K562 (cell line): ENCODE results near the gene ANO7. TPM values are rescaled to one million over a fixed set of nuclear protein-coding genes. Genes with fewer than 3 reads are reported as not detected.

ENCODE experiments used
- ATAC-seq: fragments of 200-7000 bp; cut with Tn5 transposase; 3 replicates; pipeline ENCODE4 v1.9.1; 2020; ENCODE audit warnings: moderate library complexity
- BruUV-seq: library from RNA; stranded (reverse); fragments of 400-500 nt; replicated peaks from 2 replicates; lab custom pipeline; 2021; lab: Mats Ljungman, UMichigan
- CTCF ChIA-PET: fragments of 300-600 bp; formaldehyde crosslinking; extraction: SDS; loops from one replicate; lab custom pipeline; 2021; ENCODE audit warnings: low intra/inter-chr PET ratio; lab: Yijun Ruan, JAX
- POLR2A ChIA-PET: fragments of 300-600, 350-650 bp; sonication (Branson Sonifier 250); formaldehyde crosslinking; extraction: SDS; loops from one replicate; lab custom pipeline; 2021; ENCODE audit warnings: antibody characterized with exemption, inconsistent platforms; lab: Yijun Ruan, JAX
- DNase-seq, 4 experiments: peaks; one replicate each; pipeline versions ENCODE4 v3.0.0 to v3.0.0-alpha.2; 2011 to 2018; ENCODE audit warnings: low spot score in 3 of 4, mixed read lengths in 3 of 4; ENCODE audit errors: extremely low read depth in 1 of 4
- FAIRE-seq: peaks from 2 replicates; lab custom pipeline; 2011; peaks lifted over from hg19 to GRCh38; lab: Jason Lieb, UNC
- H2AFZ ChIP-seq: 2 replicates; pipeline ENCODE4 v1.6.0; 2011; ENCODE audit warnings: low read depth, low read length, control low read depth, inconsistent platforms
- H3K27ac ChIP-seq: fragments of 200-600 bp; 3 replicates; pipeline ENCODE4 v1.8.0; 2011; ENCODE audit warnings: low read depth, mild to moderate bottlenecking, control low read depth, inconsistent platforms, low read length, moderate library complexity, mixed read lengths; ENCODE audit errors: extremely low read depth
- H3K27me3 ChIP-seq, 2 experiments: fragments of 300-600 bp in 1 of 2; 2 replicates in 1 of 2; 3 replicates in 1 of 2; pipeline versions ENCODE4 v1.6.0 to v1.8.0; 2011; ENCODE audit warnings: inconsistent platforms in 2 of 2, low read length in 2 of 2, mild to moderate bottlenecking in 1 of 2, mixed read lengths in 1 of 2, moderate library complexity in 1 of 2; ENCODE audit not compliant: control insufficient read depth in 2 of 2, insufficient read depth in 2 of 2
- H3K36me3 ChIP-seq: fragments of 300-600 bp; 3 replicates; pipeline ENCODE4 v1.8.0; 2011; ENCODE audit warnings: mild to moderate bottlenecking, low read length, inconsistent platforms; ENCODE audit not compliant: control insufficient read depth, insufficient read depth
- H3K4me1 ChIP-seq, 2 experiments: fragments of 200-600 bp in 1 of 2; replicated peaks in 1 of 2; 2 replicates in 1 of 2; 3 replicates in 1 of 2; pipeline versions ENCODE4 v1.5.1 to v1.8.0; 2011; ENCODE audit warnings: inconsistent platforms in 2 of 2, low read length in 2 of 2, mild to moderate bottlenecking in 1 of 2, mixed read lengths in 1 of 2, moderate library complexity in 1 of 2; ENCODE audit not compliant: control insufficient read depth in 2 of 2, insufficient read depth in 2 of 2
- H3K4me2 ChIP-seq: 2 replicates; pipeline ENCODE4 v1.6.1; 2011; ENCODE audit warnings: low read length, control low read depth, inconsistent platforms, mixed read lengths; ENCODE audit not compliant: insufficient read depth
- H3K4me3 ChIP-seq: fragments of 200-600 bp; sonication (generic), shearing (Covaris generic); 2 replicates; pipeline ENCODE4 v1.5.1; 2016; ENCODE audit warnings: control low read depth, inconsistent platforms
- H3K79me2 ChIP-seq: fragments of 200-600 bp; 3 replicates; pipeline ENCODE4 v1.8.0; 2011; ENCODE audit warnings: low read length, inconsistent platforms; ENCODE audit not compliant: control insufficient read depth, insufficient read depth
- H3K9ac ChIP-seq, 2 experiments: 2 replicates each; pipeline versions ENCODE4 v1.6.0 to v1.6.1; 2011; ENCODE audit warnings: low read depth in 2 of 2, low read length in 2 of 2, control low read depth in 1 of 2, inconsistent platforms in 1 of 2, mild to moderate bottlenecking in 1 of 2, mixed read lengths in 1 of 2; ENCODE audit not compliant: insufficient read depth in 1 of 2
- H3K9me1 ChIP-seq: one replicate; pipeline ENCODE4 v1.6.0; 2011; ENCODE audit warnings: inconsistent platforms, mild to moderate bottlenecking, low read length, moderate library complexity; ENCODE audit not compliant: control insufficient read depth, insufficient read depth
- H3K9me3 ChIP-seq: replicated peaks from 2 replicates; pipeline ENCODE4 v1.5.1; 2011; ENCODE audit warnings: low read depth, low read length, inconsistent platforms; ENCODE audit not compliant: control insufficient read depth, insufficient read depth
- H4K20me1 ChIP-seq: replicated peaks from 2 replicates; pipeline ENCODE4 v1.6.1; 2011; ENCODE audit warnings: low read length, inconsistent platforms, mixed read lengths; ENCODE audit not compliant: control insufficient read depth, insufficient read depth
- KAT7 ChIP-seq: sonication (generic); formaldehyde crosslinking; IDR thresholded peaks from 2 replicates; pipeline ENCODE4 v1.8.0; 2022; ENCODE audit warnings: missing genetic modification reagents, mild to moderate bottlenecking, borderline replicate concordance
- NFYB ChIP-seq: IDR thresholded peaks from 2 replicates; pipeline ENCODE4 v1.6.1; 2011; ENCODE audit warnings: mild to moderate bottlenecking, moderate library complexity; ENCODE audit not compliant: insufficient read length; ENCODE audit errors: extremely low read depth
- TCF15 ChIP-seq: fragments of 250-450 bp; sonication (Bioruptor Pico); IDR thresholded peaks from 2 replicates; pipeline ENCODE4 v1.8.0; 2022; ENCODE audit warnings: moderate library complexity, mild to moderate bottlenecking, inconsistent platforms
- ZFP1 ChIP-seq: fragments of 450-650 bp; formaldehyde crosslinking; IDR thresholded peaks from 2 replicates; pipeline ENCODE4 v1.4.0; 2020; ENCODE audit warnings: mild to moderate bottlenecking, mixed read lengths
- WGBS: fragments of 100-300 bp; shearing (Covaris generic); methylation state at CpG from one replicate; pipeline ENCODE4 v1.1.6; 2016; ENCODE audit warnings: low coverage, mixed read lengths; ENCODE audit not compliant: insufficient coverage; ENCODE audit errors: missing lambda C conversion rate; 5-methylcytosine and 5-hydroxymethylcytosine counted together
- in situ Hi-C: fragments of 300-500 bp; cut with MboI; formaldehyde crosslinking; loops from 4 replicates; pipeline ENCODE4 v1.15.0; 2018; ENCODE audit warnings: inconsistent platforms, mixed read lengths
- intact Hi-C: fragments of 100-400 bp; cut with micrococcal nuclease; formaldehyde crosslinking; loops from 2 replicates; pipeline ENCODE4 v1.14.2; 2022
- polyA plus RNA-seq, 8 experiments: library from polyadenylated mRNA; depleted of rRNA in 4 of 8; stranded (reverse) in 5 of 8; unstranded in 3 of 8; fragments of >200 nt; fragmentation: Nextera tagmentation in 2 of 8; fragmentation: Illumina TruSeq in 1 of 8; extraction: Ambion mirVana in 2 of 8; extraction: Trizol in 1 of 8; gene quantifications; 2 replicates each; pipeline versions ENCODE4 v1.2.1 to v1.2.3, GENCODE V29; 2011 to 2014; ENCODE audit warnings: inconsistent platforms in 1 of 8, missing spikeins in 1 of 8
- total RNA-seq, 7 experiments: library from RNA; depleted of rRNA in 6 of 7; stranded (reverse); fragments of >200 nt in 6 of 7; fragmentation: Illumina TruSeq in 2 of 7; extraction: Trizol in 2 of 7; gene quantifications; 2 replicates each; pipeline versions ENCODE4 v1.2.1 to v1.2.3, GENCODE V29; 2011 to 2021; ENCODE audit warnings: low replicate concordance in 1 of 7

ANO7 gene
- total and polyA plus RNA-seq, 9 of the 15 experiments (the other 6 are each of a cell fraction or from before 2014, with no cell fraction given): 0.28 to 5.1 (median 1.1) TPM

- Histone ChIP-seq H3K9me1 (no peaks in the 10 kb centered on the region), H3K4me3 (no peak overlapping the region)
- 86% methylated on average over 3 of the region's 5 CpGs for WGBS
- CTCF ChIA-PET: no interaction called here
- TF ChIP-seq TCF15 (CRISPR knock-in tag) (no peak), NFYB (peak; percentile 17), KAT7 (CRISPR knock-in tag) (no peak), ZFP1 (no peak)
- TF ChIP-seq, all 486 proteins: peak for 1
- no peak overlapping the region for H3K27ac ChIP-seq
- H3K4me2 ChIP-seq: no peak overlapping the region
- no peaks in the 10 kb centered on the region for H3K27me3 ChIP-seq
- H3K9me3 ChIP-seq: no peaks in the 10 kb centered on the region
- in situ Hi-C loops (no loop called here), intact Hi-C loops (no loop called here)
- no peak overlapping the region for H3K9ac ChIP-seq
- H3K79me2 ChIP-seq: peaks cover 95% of the 10 kb centered on the region
- ATAC-seq: no peak; the same call in 2 of the 3 replicates
- H3K4me1 ChIP-seq: peaks cover 0 to 18% of the 10 kb centered on the region in 2 experiments; a peak in 4 of 5 replicates
- POLR2A ChIA-PET: no interaction called here
- peaks cover 20% of the 10 kb centered on the region; the same call in 1 of the 3 replicates for H3K36me3 ChIP-seq
- no peak for FAIRE-seq
- no peak overlapping the region for H2AFZ ChIP-seq
- H4K20me1 ChIP-seq: peaks cover 18% of the 10 kb centered on the region
- DNase-seq: no peak
- BruUV-seq: no TSS peak
Observed at GRCh38 chr2:241274127-241274526, 85.7 kb downstream of the ANO7 start.

Other genes starting within 250 kb of the ANO7 start
- gene SNED1, start 190.1 kb upstream of the ANO7 start, total RNA-seq (2014; rRNA removed): not detected in 2 replicates
- not detected in 2 replicates for gene SNED1, start 190.1 kb upstream of the ANO7 start, total RNA-seq (2014; rRNA removed; fragmentation: Illumina TruSeq; extraction: Trizol)
- gene SNED1, start 190.1 kb upstream of the ANO7 start, total RNA-seq (2015; rRNA removed; fragmentation: Illumina TruSeq; extraction: Trizol): not detected in 2 replicates
- 0.02 and 0.07 TPM in 2 replicates for gene SNED1, start 190.1 kb upstream of the ANO7 start, total RNA-seq (2021)
- gene SNED1, start 190.1 kb upstream of the ANO7 start, polyA plus RNA-seq (2011; rRNA removed): 0.06 TPM in 1 of 2 replicates, not detected in the other
- not detected in 2 replicates for gene SNED1, start 190.1 kb upstream of the ANO7 start, polyA plus RNA-seq (2014; fragmentation: Illumina TruSeq; extraction: Trizol)
- gene SNED1, start 190.1 kb upstream of the ANO7 start, polyA plus RNA-seq (2014; fragmentation: Nextera tagmentation; extraction: Ambion mirVana): under 1 TPM; 0.03 to 0.04 TPM
- 0.03 TPM in 1 of 2 replicates, not detected in the other for gene SNED1, start 190.1 kb upstream of the ANO7 start, polyA plus RNA-seq (2014; rRNA removed)
- 15.6 and 19.7 TPM in 2 replicates for gene MTERF4, start 86.4 kb upstream of the ANO7 start, total RNA-seq (2014; rRNA removed)
- 21.2 and 25.4 TPM in 2 replicates for gene MTERF4, start 86.4 kb upstream of the ANO7 start, total RNA-seq (2014; rRNA removed; fragmentation: Illumina TruSeq; extraction: Trizol)
- gene MTERF4, start 86.4 kb upstream of the ANO7 start, total RNA-seq (2015; rRNA removed; fragmentation: Illumina TruSeq; extraction: Trizol): 22.8 and 23.6 TPM in 2 replicates
- 15.3 and 16.4 TPM in 2 replicates for gene MTERF4, start 86.4 kb upstream of the ANO7 start, total RNA-seq (2021)
- gene MTERF4, start 86.4 kb upstream of the ANO7 start, polyA plus RNA-seq (2011; rRNA removed): 19.5 and 29.6 TPM in 2 replicates
- 26.7 and 28.1 TPM in 2 replicates for gene MTERF4, start 86.4 kb upstream of the ANO7 start, polyA plus RNA-seq (2014; fragmentation: Illumina TruSeq; extraction: Trizol)
- gene MTERF4, start 86.4 kb upstream of the ANO7 start, polyA plus RNA-seq (2014; fragmentation: Nextera tagmentation; extraction: Ambion mirVana): 10 to 100 TPM; 15.8 to 20.9 TPM
- 24.7 and 36.8 TPM in 2 replicates for gene MTERF4, start 86.4 kb upstream of the ANO7 start, polyA plus RNA-seq (2014; rRNA removed)
- gene PASK, start 39.2 kb upstream of the ANO7 start, total RNA-seq (2014; rRNA removed): 8.6 and 17.1 TPM in 2 replicates
- gene PASK, start 39.2 kb upstream of the ANO7 start, total RNA-seq (2014; rRNA removed; fragmentation: Illumina TruSeq; extraction: Trizol): 5.9 and 6.2 TPM in 2 replicates
- 8.8 and 10.1 TPM in 2 replicates for gene PASK, start 39.2 kb upstream of the ANO7 start, total RNA-seq (2015; rRNA removed; fragmentation: Illumina TruSeq; extraction: Trizol)
- 25.9 and 30.3 TPM in 2 replicates for gene PASK, start 39.2 kb upstream of the ANO7 start, total RNA-seq (2021)
- gene PASK, start 39.2 kb upstream of the ANO7 start, polyA plus RNA-seq (2011; rRNA removed): 10.9 and 11.6 TPM in 2 replicates
- 9.9 and 11.5 TPM in 2 replicates for gene PASK, start 39.2 kb upstream of the ANO7 start, polyA plus RNA-seq (2014; fragmentation: Illumina TruSeq; extraction: Trizol)
- gene PASK, start 39.2 kb upstream of the ANO7 start, polyA plus RNA-seq (2014; fragmentation: Nextera tagmentation; extraction: Ambion mirVana): 1 to 10 TPM; 1.5 to 2.6 TPM
- 16.3 and 20.2 TPM in 2 replicates for gene PASK, start 39.2 kb upstream of the ANO7 start, polyA plus RNA-seq (2014; rRNA removed)
- 56.0 and 62.0 TPM in 2 replicates for gene PPP1R7, start 38.2 kb upstream of the ANO7 start, total RNA-seq (2014; rRNA removed)
- 37.5 and 38.1 TPM in 2 replicates for gene PPP1R7, start 38.2 kb upstream of the ANO7 start, total RNA-seq (2014; rRNA removed; fragmentation: Illumina TruSeq; extraction: Trizol)
- 35.3 and 40.2 TPM in 2 replicates for gene PPP1R7, start 38.2 kb upstream of the ANO7 start, total RNA-seq (2015; rRNA removed; fragmentation: Illumina TruSeq; extraction: Trizol)
- gene PPP1R7, start 38.2 kb upstream of the ANO7 start, total RNA-seq (2021): 39.5 and 40.5 TPM in 2 replicates
- gene PPP1R7, start 38.2 kb upstream of the ANO7 start, polyA plus RNA-seq (2011; rRNA removed): 46.1 and 57.3 TPM in 2 replicates
- gene PPP1R7, start 38.2 kb upstream of the ANO7 start, polyA plus RNA-seq (2014; fragmentation: Illumina TruSeq; extraction: Trizol): 62.0 and 75.0 TPM in 2 replicates
- 10 to 100 TPM; 37.9 to 50.5 TPM for gene PPP1R7, start 38.2 kb upstream of the ANO7 start, polyA plus RNA-seq (2014; fragmentation: Nextera tagmentation; extraction: Ambion mirVana)
- gene PPP1R7, start 38.2 kb upstream of the ANO7 start, polyA plus RNA-seq (2014; rRNA removed): 59.4 and 61.0 TPM in 2 replicates
- 254 and 333 TPM in 2 replicates for gene HDLBP, start 127.0 kb downstream of the ANO7 start, total RNA-seq (2014; rRNA removed)
- 123 and 130 TPM in 2 replicates for gene HDLBP, start 127.0 kb downstream of the ANO7 start, total RNA-seq (2014; rRNA removed; fragmentation: Illumina TruSeq; extraction: Trizol)
- gene HDLBP, start 127.0 kb downstream of the ANO7 start, total RNA-seq (2015; rRNA removed; fragmentation: Illumina TruSeq; extraction: Trizol): 163 and 180 TPM in 2 replicates
- gene HDLBP, start 127.0 kb downstream of the ANO7 start, total RNA-seq (2021): 221 and 223 TPM in 2 replicates
- 106 and 166 TPM in 2 replicates for gene HDLBP, start 127.0 kb downstream of the ANO7 start, polyA plus RNA-seq (2011; rRNA removed)
- gene HDLBP, start 127.0 kb downstream of the ANO7 start, polyA plus RNA-seq (2014; fragmentation: Illumina TruSeq; extraction: Trizol): 240 and 378 TPM in 2 replicates
- gene HDLBP, start 127.0 kb downstream of the ANO7 start, polyA plus RNA-seq (2014; fragmentation: Nextera tagmentation; extraction: Ambion mirVana): 10 to 100 TPM; 24.4 to 68.4 TPM
- 111 and 146 TPM in 2 replicates for gene HDLBP, start 127.0 kb downstream of the ANO7 start, polyA plus RNA-seq (2014; rRNA removed)
- gene SEPTIN2, start 127.2 kb downstream of the ANO7 start, total RNA-seq (2014; rRNA removed): 132 and 145 TPM in 2 replicates
- gene SEPTIN2, start 127.2 kb downstream of the ANO7 start, total RNA-seq (2014; rRNA removed; fragmentation: Illumina TruSeq; extraction: Trizol): 169 and 197 TPM in 2 replicates
- 149 and 166 TPM in 2 replicates for gene SEPTIN2, start 127.2 kb downstream of the ANO7 start, total RNA-seq (2015; rRNA removed; fragmentation: Illumina TruSeq; extraction: Trizol)
- gene SEPTIN2, start 127.2 kb downstream of the ANO7 start, total RNA-seq (2021): 144 and 162 TPM in 2 replicates
- 271 and 367 TPM in 2 replicates for gene SEPTIN2, start 127.2 kb downstream of the ANO7 start, polyA plus RNA-seq (2011; rRNA removed)
- 232 and 235 TPM in 2 replicates for gene SEPTIN2, start 127.2 kb downstream of the ANO7 start, polyA plus RNA-seq (2014; fragmentation: Illumina TruSeq; extraction: Trizol)
- gene SEPTIN2, start 127.2 kb downstream of the ANO7 start, polyA plus RNA-seq (2014; fragmentation: Nextera tagmentation; extraction: Ambion mirVana): 100 to 1,000 TPM; 121 to 201 TPM
- gene SEPTIN2, start 127.2 kb downstream of the ANO7 start, polyA plus RNA-seq (2014; rRNA removed): 164 and 179 TPM in 2 replicates
- gene FARP2, start 167.6 kb downstream of the ANO7 start, total RNA-seq (2014; rRNA removed): 16.0 and 17.1 TPM in 2 replicates
- 25.3 and 25.5 TPM in 2 replicates for gene FARP2, start 167.6 kb downstream of the ANO7 start, total RNA-seq (2014; rRNA removed; fragmentation: Illumina TruSeq; extraction: Trizol)
- gene FARP2, start 167.6 kb downstream of the ANO7 start, total RNA-seq (2015; rRNA removed; fragmentation: Illumina TruSeq; extraction: Trizol): 20.1 and 21.1 TPM in 2 replicates
- 32.5 and 38.1 TPM in 2 replicates for gene FARP2, start 167.6 kb downstream of the ANO7 start, total RNA-seq (2021)
- gene FARP2, start 167.6 kb downstream of the ANO7 start, polyA plus RNA-seq (2011; rRNA removed): 22.8 and 35.0 TPM in 2 replicates
- gene FARP2, start 167.6 kb downstream of the ANO7 start, polyA plus RNA-seq (2014; fragmentation: Illumina TruSeq; extraction: Trizol): 23.5 and 23.6 TPM in 2 replicates
- 1 to 10 TPM; 4.1 to 5.9 TPM for gene FARP2, start 167.6 kb downstream of the ANO7 start, polyA plus RNA-seq (2014; fragmentation: Nextera tagmentation; extraction: Ambion mirVana)
- gene FARP2, start 167.6 kb downstream of the ANO7 start, polyA plus RNA-seq (2014; rRNA removed): 17.5 and 22.4 TPM in 2 replicates